Astrocyte of the spinal cord (primary cell): ENCODE data around the gene XAF1.

ENCODE experiments used
- DNase-seq: peaks from one replicate; pipeline ENCODE4 v3.0.0; 2011; ENCODE audit warnings: low read depth, low spot score
- H3K4me3 ChIP-seq: 2 replicates; pipeline ENCODE4 v1.5.1; 2011; ENCODE audit warnings: low read depth, mild to moderate bottlenecking, low read length, moderate library complexity
- in situ Hi-C: cut with HindIII; loops from 2 replicates; pipeline ENCODE4 v1.10.0; 2017; ENCODE audit warnings: low sequenced_read_pairs
- TF ChIP-seq, protein P1 (sequence below): IDR thresholded peaks from 2 replicates; pipeline ENCODE4 v1.5.1; 2012; ENCODE audit warnings: low read depth, mild to moderate bottlenecking, low read length, inconsistent platforms

The XAF1 gene

DNA sequence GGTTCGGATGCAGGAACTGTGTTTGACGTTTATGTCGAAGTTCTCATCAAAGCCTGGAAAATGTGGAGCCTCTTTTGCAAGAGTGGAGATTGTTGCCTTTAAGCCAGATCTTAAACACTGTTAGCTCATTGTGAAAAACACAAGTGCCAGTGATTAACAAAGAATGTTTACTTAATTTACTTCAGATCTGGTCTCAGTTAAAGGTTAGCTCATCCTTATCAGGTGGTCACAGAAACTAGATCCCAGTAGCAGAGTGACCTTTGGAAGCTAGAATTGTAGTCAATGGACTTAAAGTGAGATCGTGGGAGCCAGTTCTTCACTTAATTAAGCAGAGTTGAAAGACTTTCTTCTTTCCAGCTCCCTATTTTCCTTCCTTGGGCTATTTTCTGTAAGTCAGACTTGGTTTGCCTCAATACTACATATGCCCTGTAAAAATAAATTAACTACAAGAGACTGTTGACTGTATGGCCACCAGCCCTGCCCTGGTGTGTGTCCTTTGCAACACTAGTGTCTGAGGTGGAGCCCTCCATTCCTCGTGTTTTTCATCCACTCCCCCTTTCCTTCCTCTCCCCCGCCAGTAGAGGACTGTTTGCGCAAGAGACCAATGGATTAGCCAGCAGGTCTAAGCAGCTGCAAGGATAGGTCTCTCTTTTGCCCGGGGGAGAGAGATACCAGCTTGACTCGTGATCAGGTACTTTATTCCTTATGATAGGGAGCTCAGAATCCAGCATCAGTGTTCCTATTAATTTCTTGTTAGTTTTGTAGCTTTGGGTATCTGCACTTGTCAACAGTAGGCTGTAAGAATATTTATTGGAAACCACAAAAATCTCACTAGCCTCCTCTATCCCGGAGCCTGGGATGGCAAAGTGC lies 40.4 kb downstream of the XAF1 start:
- TF ChIP-seq, protein P1, sequence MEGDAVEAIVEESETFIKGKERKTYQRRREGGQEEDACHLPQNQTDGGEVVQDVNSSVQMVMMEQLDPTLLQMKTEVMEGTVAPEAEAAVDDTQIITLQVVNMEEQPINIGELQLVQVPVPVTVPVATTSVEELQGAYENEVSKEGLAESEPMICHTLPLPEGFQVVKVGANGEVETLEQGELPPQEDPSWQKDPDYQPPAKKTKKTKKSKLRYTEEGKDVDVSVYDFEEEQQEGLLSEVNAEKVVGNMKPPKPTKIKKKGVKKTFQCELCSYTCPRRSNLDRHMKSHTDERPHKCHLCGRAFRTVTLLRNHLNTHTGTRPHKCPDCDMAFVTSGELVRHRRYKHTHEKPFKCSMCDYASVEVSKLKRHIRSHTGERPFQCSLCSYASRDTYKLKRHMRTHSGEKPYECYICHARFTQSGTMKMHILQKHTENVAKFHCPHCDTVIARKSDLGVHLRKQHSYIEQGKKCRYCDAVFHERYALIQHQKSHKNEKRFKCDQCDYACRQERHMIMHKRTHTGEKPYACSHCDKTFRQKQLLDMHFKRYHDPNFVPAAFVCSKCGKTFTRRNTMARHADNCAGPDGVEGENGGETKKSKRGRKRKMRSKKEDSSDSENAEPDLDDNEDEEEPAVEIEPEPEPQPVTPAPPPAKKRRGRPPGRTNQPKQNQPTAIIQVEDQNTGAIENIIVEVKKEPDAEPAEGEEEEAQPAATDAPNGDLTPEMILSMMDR, result no peak
- no peak for DNase-seq
- no peak overlapping the region for H3K4me3 ChIP-seq
- in situ Hi-C loops, result no loop called here

DNA sequence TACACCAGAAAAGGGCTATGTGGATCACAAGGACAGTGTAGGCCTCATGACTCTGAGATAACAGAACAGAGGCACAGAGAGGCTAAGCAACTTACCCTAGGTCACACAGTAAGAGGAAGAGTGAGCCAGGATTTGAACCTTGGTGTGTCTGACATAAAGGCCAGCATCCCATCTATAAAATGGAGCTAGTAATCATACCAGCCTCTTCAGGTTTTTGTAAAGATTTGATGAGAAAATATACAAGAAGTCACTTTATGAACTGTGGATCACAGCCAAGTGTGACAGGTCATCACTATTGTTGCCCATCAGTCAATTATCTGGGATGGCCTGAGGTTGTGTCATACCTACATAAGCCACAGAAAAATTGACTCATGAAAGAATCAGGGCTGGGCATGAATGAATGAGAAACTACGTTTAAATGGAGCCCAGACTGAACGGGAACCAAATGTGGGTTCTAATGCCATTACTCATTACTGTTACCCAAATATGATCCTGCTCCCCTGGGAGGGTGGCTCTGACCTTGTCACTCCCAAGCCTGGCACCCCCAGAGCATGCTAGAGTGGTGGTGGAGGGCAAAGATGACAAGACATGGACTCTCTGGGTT lies 41.1 kb downstream of the XAF1 start:
- in situ Hi-C loops, result no loop called here
- TF ChIP-seq, protein P1, result no peak
- no peak for DNase-seq
- H3K4me3 ChIP-seq, result no peak overlapping the region

- TF ChIP-seq, protein P1, result no peak
- DNase-seq, result no peak
- in situ Hi-C loops, result no loop called here
- no peak overlapping the region for H3K4me3 ChIP-seq
Observed at GRCh38 chr17:6797718-6798351, 42.0 kb downstream of the XAF1 start.

- TF ChIP-seq, protein P1, result no peak
- DNase-seq, result no peak
Observed at GRCh38 chr17:6799738-6800137, 43.9 kb downstream of the XAF1 start.

GRCh38 chr17:6800422-6801027 lies 44.7 kb downstream of the XAF1 start:
- DNase-seq, result no peak
- H3K4me3 ChIP-seq, result no peak overlapping the region
- TF ChIP-seq, protein P1, result no peak
- in situ Hi-C loops, result no loop called here

More at GRCh38 chr17:6799738-6800137, 43.9 kb downstream of the XAF1 start:
- in situ Hi-C loops, result no loop called here
- no peak overlapping the region for H3K4me3 ChIP-seq

DNA sequence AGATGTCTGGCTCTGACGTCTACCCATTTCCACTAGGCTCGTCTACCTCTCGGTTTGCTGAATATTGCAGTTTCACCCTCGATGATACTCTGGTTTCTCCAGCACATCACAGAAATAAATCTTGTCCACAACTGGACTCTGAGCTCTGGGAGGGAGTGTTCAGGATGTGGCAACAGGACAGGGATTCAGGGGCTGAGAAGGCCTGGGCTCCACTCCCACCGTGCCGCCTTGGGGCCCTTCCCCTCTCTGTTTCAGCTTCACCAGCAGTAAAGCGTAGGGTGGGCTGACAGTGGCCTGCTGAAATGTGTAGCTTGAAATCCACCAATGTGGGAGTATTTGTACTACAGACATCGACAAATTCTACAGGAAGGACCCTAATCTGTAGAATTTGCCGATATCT lies 55.7 kb downstream of the XAF1 start:
- no peak for DNase-seq
- in situ Hi-C loops, result no loop called here
- no peak overlapping the region for H3K4me3 ChIP-seq
- TF ChIP-seq, protein P1, result no peak
